ENCODE measurements around the gene TREML1. TPM values are rescaled to one million over a fixed set of nuclear protein-coding genes. Genes with fewer than 3 reads are reported as not detected.

The TREML1 gene
- polyA plus RNA-seq (2012; rRNA removed): not detected in 2 replicates
- not detected in 2 replicates for polyA plus RNA-seq (2012; cell fraction: cytosol; rRNA removed)
- not detected in 2 replicates for polyA plus RNA-seq (2012; cell fraction: nucleus; rRNA removed)

GRCh38 chr6:41153992-41154625, at the start of gene TREML1:
TSS of gene TREML1 (minus strand) at chr6:41154347. CDS start at chr6:41154288, 59 bp downstream.
- no peaks in the 10 kb centered on the region for H3K9me2 ChIP-seq

More at GRCh38 chr6:41153992-41154625, at the start of gene TREML1:
- H3K27me3 ChIP-seq (ENCODE audit: insufficient read depth): no peaks in the 10 kb centered on the region
- no peak within 1 kb of the TSS for H3K4me3 ChIP-seq (ENCODE audit: low read depth in 2 of 2, low read length in 1 of 2)
- ChIA-PET CTCF (no interaction called here), POLR2A (no interaction called here)
- H3K9me3 ChIP-seq: no peaks in the 10 kb centered on the region
- no peak within 1 kb of the TSS for H3K27ac ChIP-seq (ENCODE audit: low read depth in 2 of 2, low read length in 1 of 2)
- H3K36me3 ChIP-seq (replicated peaks in 1 of 2; ENCODE audit: control insufficient read depth in 1 of 2, insufficient read depth in 2 of 2, low read length in 1 of 2): no peaks in the 10 kb centered on the region
- H3K4me1 ChIP-seq (ENCODE audit: control insufficient read depth in 1 of 2, insufficient read depth in 2 of 2, low read depth in 1 of 2, low read length in 1 of 2): no peaks in the 10 kb centered on the region
- DNase-seq: no peak
- H3F3A ChIP-seq (replicated peaks; ENCODE audit: insufficient read depth): no peaks in the 10 kb centered on the region
- no peak within 1 kb of the TSS for H3K4me2 ChIP-seq
- 48% methylated on average over 3 of the region's 5 CpGs for WGBS (ENCODE audit: low lambda C conversion rate)
- no peaks in the 10 kb centered on the region for H3K79me2 ChIP-seq (ENCODE audit: insufficient read depth)
- no peak within 1 kb of the TSS for H2AFZ ChIP-seq (ENCODE audit: low read depth)
- TF ChIP-seq TAF1 (IDR thresholded peaks at IDR 0.05; ENCODE audit: borderline replicate concordance, low read depth, low read length) (no peak), RAD21 (IDR thresholded peaks at IDR 0.05; ENCODE audit: low read length) (no peak), RXRA (IDR thresholded peaks at IDR 0.05; ENCODE audit: borderline replicate concordance, low read depth) (no peak), SIN3A (IDR thresholded peaks at IDR 0.05; ENCODE audit: borderline replicate concordance, low read depth, low read length) (no peak), TCF12 (IDR thresholded peaks at IDR 0.05) (no peak), NRF1 (IDR thresholded peaks at IDR 0.05; ENCODE audit: low read depth, low read length) (no peak), SMC3 (IDR thresholded peaks at IDR 0.05; ENCODE audit: low read depth, low read length) (no peak), PBX3 (IDR thresholded peaks at IDR 0.05) (no peak), YY1 (IDR thresholded peaks at IDR 0.05; ENCODE audit: low read depth) (no peak), RCOR1 (IDR thresholded peaks at IDR 0.05; ENCODE audit: low read length) (no peak), CTCF (IDR thresholded peaks at IDR 0.05) (no peak), POLR2AphosphoS5 (IDR thresholded peaks at IDR 0.05; ENCODE audit: low read depth, low read length) (no peak), FOXJ3 (CRISPR knock-in tag; IDR thresholded peaks at IDR 0.05) (no peak), MAX (IDR thresholded peaks at IDR 0.05; ENCODE audit: low read depth) (no peak), MEF2A (IDR thresholded peaks at IDR 0.05; ENCODE audit: borderline replicate concordance, low read depth) (no peak), USF2 (IDR thresholded peaks at IDR 0.05; ENCODE audit: borderline replicate concordance, low read depth, low read length) (no peak)
- no peaks in the 10 kb centered on the region for H4K20me1 ChIP-seq (ENCODE audit: insufficient read depth)
- no peak within 1 kb of the TSS for H3K9ac ChIP-seq
